ENCODE data around the gene ITGA2B.
"Not testable (repeated sequence)": the region's sequence is repeated elsewhere in the genome, so short reads cannot be mapped to it uniquely, and the experiment has no call there.

ITGA2B gene

GRCh38 chr17:44333371-44333770 is 56.1 kb downstream of the ITGA2B start:
- DNase-seq (ENCODE audit: low read depth in 2 of 3, low spot score in 2 of 3): no peak

DNA sequence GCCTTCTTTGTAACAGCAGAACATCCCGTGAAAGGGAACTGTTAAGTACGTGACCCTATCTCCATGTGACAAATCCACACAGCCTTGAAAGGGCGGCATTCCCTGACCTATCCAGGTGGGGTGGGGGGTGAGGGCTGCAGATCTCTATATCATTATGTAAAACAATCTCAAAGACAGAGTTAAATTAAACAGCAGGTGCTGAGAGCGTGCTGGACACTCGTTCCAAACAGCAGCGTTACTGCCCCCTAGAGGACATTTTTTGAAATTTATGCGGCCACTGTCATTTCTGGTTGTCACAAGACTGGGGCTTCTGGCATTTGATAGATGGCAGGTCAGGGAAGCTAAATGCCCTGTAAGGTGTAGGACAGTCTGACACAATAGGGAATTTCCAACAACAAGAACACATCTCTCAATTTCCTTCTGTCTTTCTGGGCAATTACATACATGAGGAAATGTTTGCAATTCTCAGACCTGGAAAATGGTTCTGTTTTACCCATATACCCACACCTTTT is 58.1 kb downstream of the ITGA2B start:
- no peak for DNase-seq (ENCODE audit: low read depth in 2 of 3, low spot score in 2 of 3)

- not testable (repeated sequence) for DNase-seq (ENCODE audit: low read depth in 2 of 3, low spot score in 2 of 3)
Observed at GRCh38 chr17:44330263-44330662, 59.2 kb downstream of the ITGA2B start.

- DNase-seq (ENCODE audit: low read depth in 2 of 3, low spot score in 2 of 3): not testable (repeated sequence)
Observed at GRCh38 chr17:44329516-44329915, 59.9 kb downstream of the ITGA2B start.

DNA sequence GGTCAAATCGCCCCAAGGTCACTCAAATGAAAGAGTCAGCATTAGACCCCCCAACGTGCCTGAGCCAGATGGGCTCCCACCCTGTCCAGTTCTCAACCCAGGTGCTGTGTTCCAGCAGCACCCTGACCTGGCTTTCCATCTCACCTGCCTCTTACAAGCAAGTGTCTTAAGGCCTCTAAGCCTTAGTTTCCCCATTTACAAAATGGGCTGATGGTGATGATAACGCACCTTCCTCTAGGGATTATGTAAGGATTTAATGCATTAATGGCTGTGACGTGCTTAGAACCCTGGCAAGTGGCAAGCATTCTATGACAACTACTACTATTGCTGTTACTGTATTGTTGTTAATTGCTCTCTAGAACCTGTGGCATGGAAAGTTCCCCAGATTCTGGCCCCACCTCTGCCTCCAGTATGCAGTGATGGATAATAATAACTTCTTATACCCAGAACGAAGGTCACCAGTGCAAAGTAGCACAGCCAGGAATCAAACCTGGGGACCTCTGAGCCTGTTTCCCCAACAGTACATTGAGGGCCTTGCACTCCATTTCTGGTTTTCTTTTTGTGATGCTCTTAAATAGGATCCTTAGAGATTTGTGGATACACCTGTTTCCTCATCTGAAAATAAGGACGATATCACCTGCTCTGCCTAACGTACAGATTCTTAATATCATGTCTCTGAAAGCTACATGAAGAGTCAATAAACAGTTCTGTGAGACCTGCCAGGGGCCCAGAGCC is 61.6 kb downstream of the ITGA2B start:
- no peak for DNase-seq (ENCODE audit: low read depth in 2 of 3, low spot score in 2 of 3)

GRCh38 chr17:44326861-44327444 is 62.5 kb downstream of the ITGA2B start:
- peak; percentile 58 to 84 (median 81) for DNase-seq (ENCODE audit: low read depth in 2 of 3, low spot score in 2 of 3)

- DNase-seq (ENCODE audit: low read depth in 2 of 3, low spot score in 2 of 3): peak; percentile 78 to 93 (median 92)
Observed at GRCh38 chr17:44324571-44325275, 64.7 kb downstream of the ITGA2B start, which contains the start of gene SLC25A39. Gene SLC25A39, minus strand, starts transcription at chr17:44324823. Its CDS starts 1,261 bp downstream, at chr17:44323562.

DNA sequence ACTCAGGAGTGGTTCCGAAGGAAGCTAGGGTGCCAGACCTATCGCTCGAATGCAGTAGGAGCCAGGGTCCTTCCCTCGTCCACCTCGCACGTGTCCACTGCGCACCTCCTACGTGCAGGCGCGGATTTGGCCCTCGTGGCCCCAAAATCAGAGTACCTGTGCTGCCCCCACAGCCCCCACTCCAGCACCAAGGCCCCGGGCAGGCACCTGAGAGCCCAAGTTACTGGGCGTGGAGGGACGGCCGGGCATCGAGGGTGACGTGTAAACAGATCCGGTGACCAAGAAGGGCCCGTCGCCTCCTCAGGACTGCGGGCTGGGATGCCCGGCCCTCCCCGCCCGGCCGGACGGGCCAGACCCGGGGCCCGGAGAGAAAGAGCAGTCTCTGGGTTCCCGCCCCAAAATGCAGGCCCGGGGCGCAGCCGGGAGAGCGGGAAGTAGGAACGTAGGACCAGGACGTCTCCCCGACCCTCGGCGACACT is 65.3 kb downstream of the ITGA2B start:
- DNase-seq (ENCODE audit: low read depth in 2 of 3, low spot score in 2 of 3): no peak

DNA sequence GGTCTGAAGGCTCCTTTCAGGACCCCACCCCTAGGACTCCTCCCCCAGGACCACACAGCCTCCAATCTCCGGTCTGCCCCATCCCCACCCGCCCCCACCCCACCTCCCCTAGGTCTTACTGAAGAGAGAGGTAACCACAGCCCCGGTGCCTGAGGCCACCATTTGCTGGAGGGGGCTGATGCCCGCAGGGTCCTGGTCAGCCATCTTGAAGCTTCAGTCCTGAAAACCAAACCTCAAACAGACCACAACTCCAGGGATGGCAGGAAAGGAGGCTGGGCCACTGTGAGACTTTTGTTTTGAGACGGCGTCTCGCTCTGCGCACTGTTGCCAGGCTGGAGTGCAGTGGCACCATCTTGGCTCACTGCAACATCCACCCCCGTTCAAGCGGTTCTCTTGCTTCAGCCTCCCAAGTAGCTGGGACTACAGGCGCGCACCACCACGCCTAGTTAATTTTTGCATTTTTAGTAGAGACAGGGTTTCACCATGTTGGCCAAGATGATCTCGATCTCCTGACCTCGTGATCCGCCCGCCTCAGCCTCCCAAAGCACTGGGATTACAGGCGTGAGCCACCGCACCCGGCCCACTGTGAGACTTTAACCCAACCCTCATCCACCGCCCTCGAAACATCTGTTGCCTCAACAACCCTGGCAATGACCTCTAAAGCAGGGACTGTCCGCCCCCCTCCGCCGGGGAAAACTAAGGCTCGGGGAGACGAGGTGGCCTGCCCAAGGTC is 65.9 kb downstream of the ITGA2B start:
- no peak for DNase-seq (ENCODE audit: low read depth in 2 of 3, low spot score in 2 of 3)

DNA sequence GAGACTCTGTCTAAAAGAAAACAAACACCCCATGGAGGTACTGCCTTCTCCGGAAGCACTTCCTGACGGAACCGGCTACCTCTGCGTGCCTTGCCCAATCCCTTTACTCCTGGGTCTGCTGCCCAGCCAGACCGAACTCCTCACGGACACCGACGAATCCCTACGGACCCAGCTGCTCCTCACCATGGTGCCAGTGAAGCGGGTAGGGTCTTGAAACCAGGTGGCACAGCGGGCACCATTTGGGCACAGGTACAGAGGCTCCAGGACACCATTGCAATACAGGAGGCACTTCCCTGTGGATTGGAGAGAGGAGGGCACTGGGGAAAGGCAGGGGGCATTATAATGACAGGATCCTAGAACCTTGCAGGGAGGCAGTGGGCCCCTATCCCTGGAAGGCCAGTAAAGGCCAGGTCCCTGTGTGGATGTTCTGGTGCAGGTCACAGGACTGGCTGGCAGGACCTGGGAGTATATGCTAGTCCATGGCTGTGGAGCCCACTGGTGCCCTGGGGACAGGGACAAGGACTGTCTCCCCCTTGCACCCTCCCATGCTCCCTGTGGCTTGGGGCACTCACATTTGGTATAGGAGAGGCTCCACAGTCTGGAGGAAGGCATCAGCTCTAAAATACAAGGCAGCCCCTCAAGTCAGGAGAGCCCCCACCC is 67.1 kb downstream of the ITGA2B start:
- no peak for DNase-seq (ENCODE audit: low read depth in 2 of 3, low spot score in 2 of 3)

All from activated CD8-positive, alpha-beta memory T cell treated with anti-CD3 and anti-CD28 coated beads for 48 hours (primary cell).